ENCODE measurements around the gene MYH10. TPM values are rescaled to one million over a fixed set of nuclear protein-coding genes. Genes with fewer than 3 reads are reported as not detected.
A peak's percentile ranks its signal among the peaks of the same experiment; 100 is the strongest.

MYH10 gene
- total RNA-seq, 1 donor from 2014 or later, result 34.9 TPM

DNA sequence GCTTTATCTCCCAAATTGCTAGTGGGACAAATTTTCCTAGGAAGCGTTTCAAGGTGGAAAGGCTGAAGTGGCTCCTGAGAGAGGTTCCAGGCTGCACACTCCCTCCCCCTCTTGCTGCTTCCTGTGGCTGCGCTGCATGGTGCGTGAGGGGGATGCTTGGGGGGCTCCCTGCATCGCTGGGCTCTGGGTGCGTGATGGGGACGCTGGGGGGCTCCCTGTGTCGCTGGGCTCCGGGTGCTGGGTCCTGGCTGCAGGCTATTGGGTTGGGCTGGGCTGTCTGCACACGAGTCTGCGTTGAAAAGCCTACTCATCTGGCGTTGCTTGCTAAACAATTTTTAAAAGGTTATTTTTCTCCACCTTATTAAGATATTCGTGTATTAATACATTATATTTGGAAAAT lies 164.8 kb downstream of the MYH10 start:
- no peaks in the 10 kb centered on the region for H3K9me3 ChIP-seq
- DNase-seq (ENCODE audit: extremely low spot score in 2 of 2), result no peak
- no peaks in the 10 kb centered on the region for H3K27me3 ChIP-seq
- no peak overlapping the region for H3K27ac ChIP-seq
- intact Hi-C loops (cut with DNase I), result no loop called here
- TF ChIP-seq, protein P1, sequence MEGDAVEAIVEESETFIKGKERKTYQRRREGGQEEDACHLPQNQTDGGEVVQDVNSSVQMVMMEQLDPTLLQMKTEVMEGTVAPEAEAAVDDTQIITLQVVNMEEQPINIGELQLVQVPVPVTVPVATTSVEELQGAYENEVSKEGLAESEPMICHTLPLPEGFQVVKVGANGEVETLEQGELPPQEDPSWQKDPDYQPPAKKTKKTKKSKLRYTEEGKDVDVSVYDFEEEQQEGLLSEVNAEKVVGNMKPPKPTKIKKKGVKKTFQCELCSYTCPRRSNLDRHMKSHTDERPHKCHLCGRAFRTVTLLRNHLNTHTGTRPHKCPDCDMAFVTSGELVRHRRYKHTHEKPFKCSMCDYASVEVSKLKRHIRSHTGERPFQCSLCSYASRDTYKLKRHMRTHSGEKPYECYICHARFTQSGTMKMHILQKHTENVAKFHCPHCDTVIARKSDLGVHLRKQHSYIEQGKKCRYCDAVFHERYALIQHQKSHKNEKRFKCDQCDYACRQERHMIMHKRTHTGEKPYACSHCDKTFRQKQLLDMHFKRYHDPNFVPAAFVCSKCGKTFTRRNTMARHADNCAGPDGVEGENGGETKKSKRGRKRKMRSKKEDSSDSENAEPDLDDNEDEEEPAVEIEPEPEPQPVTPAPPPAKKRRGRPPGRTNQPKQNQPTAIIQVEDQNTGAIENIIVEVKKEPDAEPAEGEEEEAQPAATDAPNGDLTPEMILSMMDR (IDR thresholded peaks at IDR 0.05), result no peak
- no peak for TF ChIP-seq POLR2A (IDR thresholded peaks at IDR 0.05)
- TF ChIP-seq POLR2AphosphoS5 (IDR thresholded peaks at IDR 0.05; ENCODE audit: insufficient read depth in 1 of 2, low read depth in 1 of 2), result no peak
- H3K4me1 ChIP-seq, result peaks cover 49% of the 10 kb centered on the region
- no peak overlapping the region for H3K4me3 ChIP-seq
- peaks cover 0 to 47% of the 10 kb centered on the region in 2 donors for H3K36me3 ChIP-seq

DNA sequence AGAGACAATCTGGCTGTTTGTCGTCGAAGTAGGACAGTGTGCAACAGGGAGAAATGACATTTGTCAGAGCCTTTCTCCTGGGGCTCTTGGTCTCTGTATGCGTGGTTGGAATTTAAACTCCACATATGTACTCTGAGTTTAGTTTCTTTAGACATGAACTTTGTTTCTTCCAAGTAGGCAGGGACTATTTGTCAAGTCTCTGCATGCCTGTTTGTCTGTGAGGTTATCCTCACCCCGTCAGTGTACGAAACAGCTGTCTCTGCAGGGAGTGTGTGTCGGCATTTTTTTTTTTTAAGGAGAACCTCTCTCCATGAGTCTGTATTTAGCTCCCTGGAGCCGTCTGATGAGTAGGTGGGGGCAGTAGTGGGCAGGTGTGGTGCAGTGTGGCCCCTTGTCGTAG lies 165.2 kb downstream of the MYH10 start:
- Histone ChIP-seq H3K27ac (peak overlapping the region; percentile 18), H3K4me3 (no peak overlapping the region), H3K27me3 (no peaks in the 10 kb centered on the region), H3K4me1 (peaks cover 45% of the 10 kb centered on the region), H3K36me3 (peaks cover 0 to 51% of the 10 kb centered on the region in 2 donors), H3K9me3 (no peaks in the 10 kb centered on the region)
- intact Hi-C loops (cut with DNase I), result no loop called here
- no peak for TF ChIP-seq POLR2A (IDR thresholded peaks at IDR 0.05)
- TF ChIP-seq POLR2AphosphoS5 (IDR thresholded peaks at IDR 0.05; ENCODE audit: insufficient read depth in 1 of 2, low read depth in 1 of 2), result no peak
- TF ChIP-seq, protein P1 (IDR thresholded peaks at IDR 0.05), result no peak
- DNase-seq (ENCODE audit: extremely low spot score in 2 of 2), result no peak

DNA sequence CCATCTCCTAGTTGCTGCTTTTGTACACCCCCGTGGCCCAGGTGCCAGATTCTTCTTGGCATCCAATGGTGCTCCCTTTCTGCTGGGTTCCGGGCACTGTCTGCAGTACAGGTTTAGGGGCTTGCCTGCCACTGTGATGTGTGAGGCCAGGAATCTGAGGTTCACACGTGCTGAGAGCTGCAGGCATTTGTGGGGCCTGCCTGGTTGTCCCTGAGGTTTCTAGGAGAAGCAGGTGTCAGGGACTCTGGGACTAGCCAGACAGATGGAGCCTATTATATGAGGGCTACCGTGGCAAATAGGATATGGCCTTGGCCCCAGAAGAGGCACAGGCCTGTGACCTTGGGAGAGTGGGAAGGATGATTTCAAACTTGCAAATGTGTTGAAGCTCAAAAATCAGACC lies 165.6 kb downstream of the MYH10 start:
- DNase-seq (ENCODE audit: extremely low spot score in 2 of 2), result no peak
- H3K4me1 ChIP-seq, result peaks cover 41% of the 10 kb centered on the region
- H3K9me3 ChIP-seq, result no peaks in the 10 kb centered on the region
- H3K36me3 ChIP-seq, result peaks cover 0 to 51% of the 10 kb centered on the region in 2 donors
- no peak for TF ChIP-seq POLR2AphosphoS5 (IDR thresholded peaks at IDR 0.05; ENCODE audit: insufficient read depth in 1 of 2, low read depth in 1 of 2)
- TF ChIP-seq, protein P1 (IDR thresholded peaks at IDR 0.05), result no peak
- no peak for TF ChIP-seq POLR2A (IDR thresholded peaks at IDR 0.05)
- H3K27ac ChIP-seq, result peak overlapping the region; percentile 18
- intact Hi-C loops (cut with DNase I), result no loop called here
- no peaks in the 10 kb centered on the region for H3K27me3 ChIP-seq
- H3K4me3 ChIP-seq, result no peak overlapping the region

DNA sequence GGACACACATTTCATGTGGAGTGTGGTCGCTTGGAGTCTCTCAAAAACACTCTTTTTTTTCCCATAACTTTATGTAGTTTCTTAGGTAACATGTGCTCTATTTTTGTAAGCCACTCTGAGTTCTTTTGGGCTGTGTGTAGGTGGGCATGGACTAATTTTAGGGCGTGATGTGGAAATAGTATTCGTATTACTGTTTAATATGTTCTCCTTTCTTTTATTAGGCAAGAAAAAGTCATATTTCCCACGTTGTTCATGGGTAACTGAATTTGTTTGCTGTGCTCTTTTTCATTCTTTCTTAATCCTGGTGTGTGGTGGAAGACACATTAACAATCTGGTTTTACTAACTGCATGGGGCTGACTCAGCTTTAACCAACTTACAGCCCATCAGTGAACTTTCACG lies 167.4 kb downstream of the MYH10 start:
- no peak overlapping the region for H3K4me3 ChIP-seq
- no peaks in the 10 kb centered on the region for H3K27me3 ChIP-seq
- no peaks in the 10 kb centered on the region for H3K9me3 ChIP-seq
- intact Hi-C loops (cut with DNase I), result no loop called here
- no peak overlapping the region for H3K27ac ChIP-seq
- peaks cover 37% of the 10 kb centered on the region for H3K4me1 ChIP-seq
- DNase-seq (ENCODE audit: extremely low spot score in 2 of 2), result no peak
- H3K36me3 ChIP-seq, result peaks cover 0 to 57% of the 10 kb centered on the region in 2 donors
- TF ChIP-seq POLR2A (IDR thresholded peaks at IDR 0.05) (no peak), POLR2AphosphoS5 (IDR thresholded peaks at IDR 0.05; ENCODE audit: insufficient read depth in 1 of 2, low read depth in 1 of 2) (no peak)
- TF ChIP-seq, protein P1 (IDR thresholded peaks at IDR 0.05), result no peak

DNA sequence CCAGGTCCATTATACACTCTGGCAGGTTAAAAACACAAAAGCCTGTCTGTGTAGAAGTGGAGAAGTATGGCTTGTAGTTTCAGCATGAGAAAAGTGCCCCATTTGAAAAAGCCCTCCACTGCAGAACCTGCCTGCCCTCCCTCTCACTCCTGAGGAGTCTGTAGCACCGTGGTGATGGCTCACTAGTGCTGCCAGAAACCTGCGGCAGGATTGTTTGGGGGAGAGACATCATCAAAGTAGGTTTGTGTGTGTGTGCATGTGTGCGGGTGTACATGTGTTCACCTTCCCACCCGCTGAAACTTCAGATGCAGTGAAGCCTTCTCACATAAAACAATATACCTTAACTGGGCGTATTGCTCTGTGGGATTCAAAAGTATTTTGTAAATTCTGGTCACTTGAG lies 168.0 kb downstream of the MYH10 start:
- intact Hi-C loops (cut with DNase I), result no loop called here
- TF ChIP-seq POLR2AphosphoS5 (IDR thresholded peaks at IDR 0.05; ENCODE audit: insufficient read depth in 1 of 2, low read depth in 1 of 2) (no peak), POLR2A (IDR thresholded peaks at IDR 0.05) (no peak)
- TF ChIP-seq, protein P1 (IDR thresholded peaks at IDR 0.05), result no peak
- DNase-seq (ENCODE audit: extremely low spot score in 2 of 2), result no peak
- Histone ChIP-seq H3K4me1 (peaks cover 37% of the 10 kb centered on the region), H3K27me3 (no peaks in the 10 kb centered on the region), H3K27ac (no peak overlapping the region), H3K4me3 (no peak overlapping the region), H3K9me3 (no peaks in the 10 kb centered on the region), H3K36me3 (peaks cover 0 to 59% of the 10 kb centered on the region in 2 donors)
